GM18499 (cell line): ENCODE results near the gene ERI3.

Experiments used
- ATAC-seq: cut with Tn5 transposase; IDR thresholded peaks from one replicate; pipeline ENCODE4 v1.9.1; 2021; ENCODE audit warnings: moderate number of reproducible peaks; ENCODE audit not compliant: insufficient read depth, unreplicated experiment

Gene ERI3

DNA sequence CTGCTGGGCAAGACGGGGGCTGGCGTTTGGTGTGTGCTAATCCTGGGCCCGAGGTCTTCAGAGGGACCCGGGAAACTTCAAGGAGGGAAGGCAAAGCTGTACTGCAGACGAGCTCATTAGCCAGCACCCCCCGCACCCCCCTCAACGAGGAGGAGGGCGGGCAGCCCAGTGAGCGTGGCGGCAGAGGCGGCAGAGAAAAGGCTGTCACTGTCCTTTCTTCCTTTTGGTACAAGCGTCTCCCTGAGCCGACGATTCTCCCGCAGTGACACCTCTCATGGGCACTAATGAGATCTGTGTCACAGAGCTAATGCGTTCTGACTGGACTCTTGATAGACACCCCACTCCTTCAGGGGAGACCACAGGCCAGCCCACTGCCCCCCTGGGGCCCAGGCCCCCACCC lies 112.3 kb downstream of the ERI3 start:
- no peak for ATAC-seq

DNA sequence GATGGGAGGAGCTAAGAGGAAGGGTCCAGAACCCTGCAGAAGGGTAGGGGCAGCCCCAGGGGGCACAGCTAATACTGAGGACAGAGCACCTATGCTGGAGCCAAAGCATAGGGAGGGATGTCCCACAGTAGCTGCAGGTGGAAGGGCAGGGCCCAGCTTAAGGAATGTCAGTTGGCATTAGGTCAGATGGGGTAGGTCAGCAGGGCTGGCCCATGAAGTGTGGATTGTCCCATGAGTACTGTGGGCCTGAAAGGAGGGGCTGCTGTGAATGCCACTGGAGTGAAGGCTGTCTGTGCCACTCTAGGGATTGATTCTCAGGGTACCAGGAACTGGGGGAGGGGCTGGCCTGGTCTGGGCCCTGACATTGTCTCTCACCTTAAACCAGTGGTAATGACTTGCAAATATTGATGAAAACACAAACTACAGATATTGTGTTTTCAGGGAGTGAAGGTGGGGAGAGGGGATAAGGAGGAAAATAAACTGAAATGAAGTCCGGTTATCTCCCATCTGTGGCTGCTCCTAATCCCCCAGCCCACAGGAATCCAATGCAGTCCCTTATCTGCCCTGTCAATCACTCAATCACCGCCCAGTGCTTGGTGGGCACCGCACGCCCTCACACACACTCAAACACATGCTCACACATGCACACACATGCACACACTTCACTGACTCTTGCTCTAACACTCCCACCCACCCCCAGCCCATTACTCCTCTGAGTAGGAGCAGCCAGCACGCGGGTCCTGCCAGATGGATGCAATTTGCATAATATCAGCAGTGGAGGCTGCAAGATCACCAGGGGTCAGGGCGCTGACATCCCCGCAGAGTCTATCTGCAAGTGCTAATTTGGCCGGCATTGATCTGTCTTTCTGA lies 114.0 kb downstream of the ERI3 start:
- no peak for ATAC-seq

DNA sequence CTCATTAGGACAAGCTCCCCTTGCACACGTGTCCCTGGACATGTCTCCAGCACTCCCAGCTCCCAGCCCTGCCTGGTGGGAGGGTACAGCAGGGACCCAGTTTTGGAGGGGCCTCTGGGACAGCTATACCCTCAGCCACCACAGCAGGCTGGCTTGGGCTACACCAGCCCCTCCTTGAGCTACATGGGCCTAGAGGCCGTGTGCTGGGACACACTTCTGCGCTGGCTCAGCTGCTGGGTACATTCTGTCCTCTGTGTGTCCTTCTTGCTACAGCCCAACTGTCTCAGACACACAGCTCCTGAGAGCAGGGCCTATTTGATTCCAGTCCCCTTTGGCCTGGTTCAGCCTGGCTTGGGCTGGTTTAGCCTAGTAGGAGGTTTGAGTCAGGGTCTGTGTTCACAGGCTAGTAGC lies 115.1 kb downstream of the ERI3 start:
- ATAC-seq, result no peak

DNA sequence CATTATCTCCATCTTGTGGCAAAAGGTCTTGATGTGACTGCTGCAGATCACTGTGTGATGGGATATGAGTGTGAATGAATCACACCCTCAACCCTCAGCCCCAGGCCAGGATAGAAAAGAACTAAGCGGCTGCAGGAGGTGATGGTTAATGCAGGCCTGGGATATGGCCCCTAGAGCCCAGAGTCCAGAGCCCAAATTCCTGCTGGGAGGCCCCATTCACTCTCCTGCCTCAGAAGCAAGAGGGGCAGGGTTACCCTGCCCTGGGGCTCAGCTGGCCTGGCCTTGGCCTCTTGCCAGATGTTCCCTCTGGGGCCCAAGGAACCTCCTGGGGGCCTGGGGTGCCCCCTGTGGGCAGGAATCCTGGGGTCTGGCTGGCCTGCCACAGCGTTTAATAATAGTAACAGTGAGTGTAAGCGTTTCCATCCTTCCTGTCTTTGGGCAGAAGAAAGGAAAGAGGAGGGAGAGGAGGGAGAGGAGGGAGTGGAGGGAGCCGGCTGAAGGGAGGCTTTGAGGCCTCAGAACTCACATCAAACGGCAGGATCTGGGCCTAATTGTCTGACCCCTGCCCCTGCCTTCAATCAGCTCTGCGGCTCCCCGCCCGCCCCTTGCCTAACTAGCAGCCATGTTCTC lies 115.6 kb downstream of the ERI3 start:
- ATAC-seq, result no peak

DNA sequence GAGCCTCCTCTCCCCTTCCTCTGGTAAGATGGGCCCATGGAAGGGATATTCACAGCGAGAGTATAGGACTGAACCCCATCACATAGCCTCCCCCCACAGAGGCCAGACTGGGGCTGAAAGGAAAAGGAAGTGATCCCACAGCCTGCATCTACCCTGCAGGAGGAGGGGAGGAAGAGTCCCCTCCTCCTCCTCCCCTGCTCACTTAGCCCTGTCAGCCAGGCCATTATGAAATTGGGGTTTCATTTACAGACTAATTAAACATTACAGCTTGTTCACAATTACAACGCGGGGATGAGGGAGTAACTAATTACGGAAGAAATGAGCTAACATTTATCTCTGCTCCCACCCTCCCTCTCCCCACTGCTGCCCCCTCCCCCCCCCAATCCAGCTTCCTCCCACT lies 116.4 kb downstream of the ERI3 start:
- ATAC-seq, result no peak

DNA sequence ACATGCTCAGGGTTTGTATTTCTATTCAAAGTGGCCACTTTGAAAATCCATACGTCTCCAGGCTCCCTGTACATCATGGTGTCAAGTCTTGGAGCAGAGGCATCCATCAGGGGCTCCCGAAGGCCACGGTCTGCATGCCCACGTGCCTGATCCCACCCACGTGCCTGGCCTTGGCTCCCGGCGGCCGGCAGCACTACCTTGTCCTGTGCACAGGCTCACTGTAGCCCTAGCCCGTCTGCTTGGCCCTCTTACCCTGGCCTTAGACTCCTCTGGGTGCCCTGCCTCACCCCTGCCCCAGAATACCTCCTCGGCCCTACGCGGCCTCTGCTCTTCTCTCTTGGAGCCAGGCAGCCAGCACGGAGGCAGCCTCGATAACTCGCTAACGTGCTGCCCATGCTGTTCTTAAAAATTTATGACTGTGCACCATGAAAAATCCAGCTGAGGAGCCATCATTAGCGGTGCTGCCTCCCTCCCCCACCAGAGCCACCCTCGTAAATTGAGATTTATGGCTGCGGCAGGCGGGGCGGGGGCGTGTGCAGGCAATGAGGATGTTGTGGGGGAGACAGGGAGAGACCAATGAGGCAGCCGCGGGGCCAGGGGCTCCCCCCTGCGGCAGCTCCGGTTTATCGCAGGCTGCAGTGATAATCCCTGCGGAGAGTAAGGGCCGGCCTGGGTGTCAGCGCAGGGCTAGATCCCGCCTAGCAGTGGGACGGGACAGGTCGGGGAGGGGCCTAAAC lies 117.2 kb downstream of the ERI3 start:
- ATAC-seq, result no peak

DNA sequence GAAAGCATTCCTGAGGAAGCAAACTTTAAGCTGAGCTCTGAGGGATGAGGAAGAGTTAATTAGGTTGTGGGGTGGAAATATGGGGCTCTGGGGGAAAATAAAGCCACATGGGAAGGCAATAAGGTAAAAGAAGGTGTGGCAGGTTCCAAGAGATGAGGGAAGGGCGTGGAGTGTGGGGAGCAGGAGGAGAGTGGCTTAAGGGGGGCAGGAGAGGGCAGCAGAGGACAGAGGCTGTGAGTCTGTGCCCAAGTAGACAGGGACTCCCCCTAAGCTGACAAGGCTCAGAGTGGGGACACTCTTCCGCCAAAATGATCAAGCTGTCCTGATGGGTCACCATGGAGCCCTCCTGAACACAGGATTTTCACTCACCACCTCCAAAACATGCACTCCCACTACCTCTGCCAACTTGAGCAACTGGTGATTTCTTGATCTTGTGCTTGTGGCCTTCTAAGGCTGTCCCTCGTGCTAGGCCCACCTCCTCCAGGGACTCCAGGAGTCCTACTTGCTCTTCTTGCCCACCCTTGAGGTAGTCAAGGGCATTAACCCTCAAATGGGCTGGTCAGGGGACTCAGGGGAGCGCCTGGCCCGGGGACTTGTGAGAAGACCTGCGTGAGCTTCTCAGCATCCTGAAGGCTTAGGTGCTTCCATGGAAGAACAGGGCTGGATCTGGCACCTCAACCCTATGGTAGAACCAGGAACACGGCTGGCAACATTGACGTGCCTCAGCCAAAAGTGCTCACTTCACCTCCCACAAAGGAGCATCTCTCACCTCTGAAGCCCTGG lies 118.4 kb downstream of the ERI3 start:
- ATAC-seq, result no peak

DNA sequence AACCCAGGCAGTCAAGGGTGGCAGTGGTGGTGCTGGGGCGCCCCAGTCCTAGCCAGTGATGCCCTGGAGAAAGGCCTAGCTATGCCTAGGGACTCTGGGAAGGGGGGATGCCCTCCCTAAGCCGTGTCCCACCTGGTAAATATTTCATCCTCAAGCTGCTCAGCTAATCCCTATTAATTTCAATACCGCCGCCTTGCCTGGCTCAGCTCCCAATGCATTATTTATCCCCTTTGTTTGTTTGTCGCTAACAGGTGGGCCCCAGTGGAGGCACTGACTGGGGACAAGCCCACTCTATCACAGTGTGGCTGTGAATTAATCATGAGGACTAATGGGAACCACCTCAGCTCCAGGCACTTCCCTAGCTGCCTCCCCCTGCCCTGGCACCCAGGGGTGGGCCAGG lies 119.2 kb downstream of the ERI3 start:
- no peak for ATAC-seq

DNA sequence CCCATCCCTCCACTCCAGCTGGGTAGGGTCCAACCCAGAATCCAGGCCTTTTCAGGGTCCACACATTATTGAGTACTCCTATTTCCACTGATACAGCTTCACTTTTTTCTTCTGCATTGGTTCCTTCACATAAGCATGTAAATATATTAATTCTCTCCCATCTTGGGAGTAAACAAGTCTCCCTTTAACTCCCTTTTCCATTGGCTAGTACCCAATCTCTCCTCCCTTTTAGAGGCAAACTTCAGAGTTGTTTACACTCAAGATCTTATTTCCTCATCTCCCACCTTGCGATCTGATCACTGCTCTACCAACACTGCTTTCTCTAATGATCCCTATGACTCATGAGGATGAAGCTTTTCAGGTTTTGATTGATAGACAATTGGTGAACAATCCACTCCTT lies 121.5 kb downstream of the ERI3 start:
- ATAC-seq, result no peak

DNA sequence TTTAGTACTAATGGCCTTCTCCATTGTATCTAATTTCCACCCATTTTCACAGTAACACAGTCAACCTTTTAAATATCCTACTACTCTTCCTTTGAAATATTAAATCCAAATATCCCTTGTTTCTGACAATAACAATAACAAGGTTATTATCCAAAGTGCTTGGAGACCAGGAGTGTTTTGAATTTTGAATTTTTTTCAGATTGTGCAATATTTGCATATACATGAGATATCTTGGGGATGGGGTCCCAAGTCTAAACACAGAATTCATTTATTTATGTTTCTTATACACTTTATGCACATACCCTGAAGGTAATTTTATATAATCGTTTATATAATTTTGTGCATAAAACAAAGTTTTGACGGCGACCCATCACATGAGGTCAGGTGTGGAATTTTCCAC lies 124.3 kb downstream of the ERI3 start:
- no peak for ATAC-seq

DNA sequence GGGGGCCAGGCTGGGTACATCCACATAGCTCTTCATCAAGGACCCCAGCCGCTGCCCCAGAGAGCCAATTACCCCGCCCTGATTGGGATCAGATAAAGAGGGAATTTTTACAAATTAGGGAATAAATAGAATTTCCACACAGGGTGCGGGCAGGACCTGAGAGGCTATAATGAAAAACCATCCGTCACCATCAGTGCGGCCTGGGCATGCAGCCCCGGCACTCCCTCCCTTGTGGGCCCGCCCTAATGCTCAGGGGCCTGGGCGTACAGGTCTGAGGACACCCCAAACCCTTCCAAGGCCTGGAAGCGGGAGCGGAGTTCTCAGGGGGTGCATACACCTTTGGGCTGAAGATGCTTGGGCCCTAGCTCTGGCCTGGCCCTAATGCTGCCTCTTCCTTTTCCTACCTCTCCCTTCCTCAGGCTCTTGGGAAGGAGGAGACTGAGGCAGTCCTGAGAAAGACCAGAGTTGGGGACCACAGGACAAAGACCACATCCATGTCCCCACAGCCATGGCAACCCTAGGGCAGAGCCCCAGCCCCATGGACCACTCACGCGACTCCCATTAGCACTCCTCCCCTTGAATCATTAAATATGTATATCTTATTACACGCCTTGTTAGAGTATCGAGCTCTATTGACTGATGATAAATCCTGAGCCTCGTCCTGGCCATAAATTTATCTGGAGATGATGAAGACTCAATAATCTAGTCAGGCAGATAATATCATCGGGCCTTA lies 125.5 kb downstream of the ERI3 start:
- no peak for ATAC-seq

DNA sequence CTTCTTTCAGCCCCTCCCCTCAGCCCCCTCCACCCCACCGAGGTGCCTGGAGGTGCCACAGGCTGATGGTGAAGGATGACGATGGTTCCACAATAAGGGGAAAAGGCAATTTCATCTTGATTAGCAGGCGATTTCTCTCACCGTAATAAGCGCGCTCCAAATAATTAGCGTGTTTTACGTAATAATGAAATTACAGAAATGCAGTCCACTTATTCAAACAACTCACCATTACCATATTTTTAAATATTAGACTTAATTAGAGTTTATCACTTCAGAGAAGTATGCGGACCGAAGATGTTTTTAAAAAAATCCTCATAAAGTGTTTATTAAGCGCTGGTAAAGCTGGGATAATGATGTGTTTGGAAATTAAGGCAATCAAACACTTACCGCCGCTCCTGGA lies 126.8 kb downstream of the ERI3 start:
- no peak for ATAC-seq

DNA sequence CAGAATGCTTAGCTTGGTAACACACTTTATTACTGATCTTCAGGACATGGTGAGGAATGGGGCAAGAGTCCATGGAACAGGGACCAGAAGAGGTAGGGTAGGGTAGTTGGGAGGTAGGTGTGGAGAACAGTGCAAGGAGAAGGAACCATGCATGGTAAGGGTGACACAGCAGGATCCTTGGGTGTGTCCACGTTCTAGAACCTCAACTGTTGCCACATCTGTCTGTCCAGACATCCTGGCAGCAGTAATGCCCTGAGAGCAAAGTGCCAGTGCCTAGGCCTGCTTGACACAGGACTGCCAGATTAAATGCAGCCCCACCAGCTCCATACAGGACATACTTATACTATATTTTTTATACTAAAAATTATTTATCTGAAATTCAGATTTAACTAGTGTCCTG lies 127.8 kb downstream of the ERI3 start:
- no peak for ATAC-seq

DNA sequence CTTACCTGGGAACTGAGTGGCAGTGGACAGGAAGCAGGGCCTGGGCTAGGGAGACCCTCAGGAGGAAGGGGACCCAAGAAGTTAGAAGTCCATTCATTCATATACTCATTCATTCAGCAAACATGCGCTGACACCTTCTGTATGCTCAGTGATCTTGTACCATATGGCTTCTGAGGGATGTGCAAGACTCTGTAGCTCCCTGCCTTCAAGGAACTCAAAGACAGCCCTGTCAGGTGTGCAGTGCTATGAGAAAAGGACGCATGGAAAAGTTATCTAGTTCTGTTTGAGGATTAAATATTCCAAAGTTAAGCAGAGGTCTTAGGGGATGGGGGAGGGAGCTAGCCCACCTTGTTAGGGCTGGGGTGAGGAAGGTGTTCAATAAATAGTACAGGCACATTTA lies 129.3 kb downstream of the ERI3 start:
- ATAC-seq, result no peak

DNA sequence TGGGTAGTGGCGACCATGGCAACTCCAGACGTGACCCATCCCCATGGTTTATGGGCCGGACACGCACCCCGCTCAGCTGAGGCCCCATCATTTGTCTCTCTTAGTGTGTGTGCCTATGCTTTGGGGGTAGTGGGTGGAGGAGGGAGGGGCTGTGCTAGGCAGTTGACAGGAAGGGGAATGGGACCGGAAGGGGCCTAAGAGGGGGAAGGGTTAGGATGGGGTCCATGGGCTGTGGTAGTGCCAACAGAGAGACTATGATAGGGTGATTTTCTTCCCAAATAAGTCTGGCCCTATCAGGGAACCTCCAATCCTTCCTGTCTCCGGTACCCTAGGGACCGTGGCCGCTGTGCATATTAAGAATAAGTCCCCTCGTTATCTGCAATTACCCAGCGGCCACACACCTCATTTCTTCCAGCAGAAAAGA lies 131.9 kb downstream of the ERI3 start:
- no peak for ATAC-seq

DNA sequence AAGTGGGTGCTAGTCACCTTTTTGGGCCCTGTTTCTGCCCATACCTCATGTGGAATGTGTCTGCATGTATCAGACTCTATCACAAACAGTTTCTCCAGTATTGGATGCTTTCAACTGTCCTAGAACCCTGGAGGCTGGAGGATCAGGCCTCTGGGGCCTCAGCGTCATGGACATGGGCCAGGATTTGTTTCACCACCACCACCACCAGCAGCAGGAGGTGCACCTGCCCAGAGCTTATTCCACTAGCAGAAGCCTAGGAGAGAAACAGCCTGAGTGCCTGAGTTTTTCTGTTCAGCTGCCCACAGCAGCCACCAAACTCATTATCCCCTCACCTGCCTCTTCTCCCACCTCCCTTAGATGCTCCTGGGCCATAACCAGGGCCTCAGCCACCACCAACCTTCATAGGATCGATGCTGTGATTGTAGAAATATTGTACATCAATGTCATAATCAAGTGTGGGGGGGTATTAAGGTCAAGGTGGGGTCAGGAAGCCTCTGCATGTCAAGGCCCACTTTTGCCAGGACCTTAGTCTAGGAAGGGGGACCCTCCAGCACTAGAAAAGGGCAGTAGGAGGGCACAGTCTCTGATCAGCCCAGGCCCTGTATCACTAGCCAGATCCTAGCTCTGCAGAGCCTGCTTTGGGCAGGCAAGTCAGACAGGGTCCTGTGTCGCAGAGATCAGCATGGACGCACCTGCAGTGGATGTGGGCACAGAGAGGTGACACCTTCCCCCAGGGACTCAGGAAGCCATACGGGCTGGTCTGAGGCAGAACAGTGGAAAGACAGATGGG lies 132.5 kb downstream of the ERI3 start:
- no peak for ATAC-seq

DNA sequence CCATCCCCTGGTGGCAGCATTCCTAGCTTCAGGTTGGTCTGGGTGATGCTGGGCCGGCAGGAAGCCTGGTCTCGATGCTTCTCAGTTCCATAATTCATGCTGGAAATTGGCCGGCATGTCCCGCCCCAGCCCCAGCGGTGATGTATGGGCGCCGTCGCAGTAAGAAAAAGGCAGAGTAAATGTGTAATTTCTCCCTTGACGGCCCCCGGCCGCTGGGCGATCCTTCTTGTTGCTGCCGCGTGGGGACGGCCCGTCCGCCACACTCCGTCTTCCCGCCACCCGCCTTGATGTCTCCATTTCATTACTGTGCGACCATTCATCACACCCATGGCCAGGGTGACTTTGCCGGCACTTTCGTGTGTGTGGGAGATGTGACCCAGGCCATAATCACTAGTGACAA lies 133.3 kb downstream of the ERI3 start:
- no peak for ATAC-seq

DNA sequence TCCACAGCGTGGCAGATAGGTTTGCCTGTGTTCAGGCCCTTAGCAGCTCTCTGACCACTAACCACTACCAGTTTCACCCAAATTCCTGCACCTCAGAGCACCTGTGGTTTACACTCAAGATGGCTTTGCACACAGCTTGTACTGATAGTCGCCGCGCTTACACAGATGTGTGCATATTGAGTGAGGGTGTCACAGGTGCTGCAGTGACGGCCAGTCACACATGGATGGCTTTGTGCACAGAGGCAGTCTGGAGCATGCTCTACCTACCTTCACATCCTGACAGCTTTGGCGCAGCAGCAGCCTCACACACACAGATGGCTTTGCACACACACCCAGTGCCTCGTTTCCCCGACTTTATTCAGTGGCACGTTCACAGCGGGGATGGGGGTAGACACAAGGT lies 134.3 kb downstream of the ERI3 start:
- no peak for ATAC-seq
